SHP77 treated with DMSO at 0.1 percent for 48 hours (cell line): ENCODE results near the gene ENPP6.
A peak's percentile ranks its signal among the peaks of the same experiment; 100 is the strongest.

Source experiments
- DNase-seq: peaks from one replicate; lab custom pipeline; 2025; lab: John Stamatoyannopoulos, UW

The ENPP6 gene

GRCh38 chr4:184217634-184218033, at the start of gene ENPP6:
Gene ENPP6, minus strand, starts transcription at chr4:184217873. Its CDS starts 54 bp downstream, at chr4:184217819.
- DNase-seq, result no peak

- no peak for DNase-seq
Measured at GRCh38 chr4:184267206-184267608, 49.5 kb upstream of the ENPP6 start.

DNA sequence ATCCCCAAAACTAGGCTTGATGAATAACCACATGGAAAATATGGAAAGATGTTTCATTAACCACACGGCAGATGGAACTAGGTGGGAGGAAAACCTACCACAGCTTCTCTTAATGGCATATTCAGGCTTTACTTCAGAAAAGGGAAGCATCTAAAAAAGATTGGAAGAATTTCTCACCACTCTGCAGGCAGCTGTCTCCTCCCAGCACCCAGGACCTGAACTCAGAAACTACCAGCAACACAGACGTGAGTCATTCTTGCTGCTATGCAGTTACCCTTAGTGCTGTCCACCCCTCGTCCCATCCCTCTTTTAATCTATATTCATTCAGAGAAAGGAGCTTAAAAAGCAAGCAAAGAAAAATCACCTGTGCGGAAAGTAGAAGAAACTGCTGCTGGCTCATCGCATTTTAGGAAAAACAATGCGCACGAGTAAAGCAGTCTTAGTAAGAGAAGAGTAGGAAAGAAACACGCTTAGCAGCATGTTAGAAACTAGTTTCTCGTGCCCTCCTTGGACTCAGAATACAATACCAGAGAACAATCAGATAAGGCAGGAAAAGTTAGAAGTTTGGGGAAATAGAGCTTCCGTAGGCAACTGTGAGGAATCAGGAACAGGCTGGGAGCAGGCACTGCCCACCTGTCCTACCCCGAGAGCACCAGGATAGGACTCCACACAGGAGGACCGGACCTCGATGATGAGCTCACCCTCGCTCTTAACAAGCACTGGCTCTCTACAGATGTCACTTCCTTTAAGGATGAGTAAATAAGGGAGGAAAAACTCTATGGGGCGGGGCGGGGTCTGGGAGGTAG, 48.1 kb upstream of the ENPP6 start:
- DNase-seq, result peak; percentile 77

DNA sequence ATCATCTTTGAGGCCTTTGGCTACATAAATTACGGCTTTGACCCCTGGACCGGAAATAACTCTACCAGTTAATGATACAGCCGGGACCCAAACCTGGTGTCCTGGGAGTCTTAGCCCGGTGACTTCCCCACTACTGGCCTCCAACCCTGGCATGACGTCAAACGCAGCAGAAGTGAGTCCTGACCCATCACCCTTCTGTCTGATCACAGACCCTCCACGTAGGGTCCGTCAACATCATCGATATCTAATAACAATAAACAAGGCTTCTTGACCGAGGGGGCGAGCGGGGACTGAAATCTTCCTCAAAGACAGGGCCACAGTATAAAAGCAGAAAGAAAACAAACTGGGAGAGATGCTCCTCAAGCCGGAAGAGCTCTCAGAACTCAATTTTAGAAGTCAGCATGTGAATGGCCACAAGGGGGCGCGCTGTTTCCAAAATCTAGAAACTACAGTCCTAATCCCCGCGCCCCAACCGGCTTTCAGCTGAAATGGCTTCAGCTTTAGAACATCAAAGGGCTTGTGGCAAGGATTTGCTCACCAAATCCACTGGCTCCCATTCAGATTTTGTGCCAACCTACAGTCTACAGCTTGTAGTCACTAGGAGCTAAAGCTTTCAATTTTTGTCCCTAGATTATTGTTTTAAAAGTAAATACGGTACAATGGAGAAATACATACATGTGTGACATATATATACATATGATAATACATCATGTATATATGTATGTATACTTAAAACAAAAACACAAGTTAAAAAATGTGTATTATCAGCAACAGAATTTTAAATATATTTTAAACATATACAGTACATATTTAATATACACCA, 46.4 kb upstream of the ENPP6 start:
- peak; percentile 91 for DNase-seq

GRCh38 chr4:184263461-184263860, 45.8 kb upstream of the ENPP6 start:
- DNase-seq, result no peak

DNA sequence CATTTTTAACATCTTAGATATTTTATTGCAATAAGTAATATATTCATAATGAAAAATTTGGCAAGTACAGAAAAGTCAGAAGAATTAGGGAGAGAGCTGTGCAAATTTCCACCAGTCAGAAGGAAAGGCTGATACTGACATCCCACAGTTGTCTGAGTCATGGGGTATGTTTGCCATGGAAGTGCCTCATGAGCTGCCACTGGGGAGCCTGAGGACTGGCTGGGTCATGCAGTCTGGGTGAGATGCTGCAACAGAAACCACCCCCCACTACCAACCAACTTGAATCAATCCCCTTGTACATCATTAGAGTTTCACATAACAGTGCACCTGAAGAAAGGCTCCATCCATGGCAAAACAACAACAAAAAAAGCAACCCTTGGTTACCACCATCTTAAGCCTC, 45.2 kb upstream of the ENPP6 start:
- no peak for DNase-seq

GRCh38 chr4:184261246-184261645, 43.6 kb upstream of the ENPP6 start:
- no peak for DNase-seq

DNA sequence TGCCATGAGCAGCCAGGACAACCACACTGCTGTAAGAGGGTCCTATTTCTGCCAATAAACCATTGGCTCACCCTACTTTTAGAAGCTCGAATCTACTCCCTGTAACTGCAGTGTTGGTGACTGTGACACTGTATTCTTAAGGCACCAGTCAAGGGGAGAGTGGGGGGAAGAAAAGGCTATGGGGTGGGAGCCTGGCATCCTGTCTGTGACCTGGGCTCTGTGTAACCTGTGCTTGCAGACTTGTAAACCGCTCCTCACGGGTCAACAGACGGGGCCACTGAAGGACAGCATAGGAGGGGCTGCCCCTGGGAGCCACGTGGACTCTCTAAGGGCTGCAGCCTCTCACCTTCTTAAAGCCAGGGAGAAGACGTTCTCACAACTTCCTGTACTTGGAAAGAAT, 42.2 kb upstream of the ENPP6 start:
- no peak for DNase-seq

DNA sequence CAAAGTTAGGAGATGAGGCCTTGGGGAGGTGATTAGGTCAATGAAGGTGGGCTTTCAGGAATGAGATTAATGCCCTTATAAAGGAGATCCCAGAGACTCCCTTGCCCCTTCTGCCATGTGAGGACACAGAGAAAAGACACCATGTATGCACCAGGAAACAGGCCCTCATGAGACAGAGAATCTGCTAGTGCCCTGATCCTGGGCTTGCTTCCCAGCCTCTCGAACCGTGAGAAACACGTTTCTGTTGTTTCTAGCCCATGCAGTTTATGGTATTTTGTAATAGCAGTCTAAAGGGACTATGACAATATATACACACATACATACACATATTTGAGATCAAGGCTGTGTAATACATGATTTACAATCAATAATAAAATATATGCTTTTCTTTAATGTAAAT, 41.4 kb upstream of the ENPP6 start:
- DNase-seq, result no peak

GRCh38 chr4:184255871-184256642, 38.4 kb upstream of the ENPP6 start:
- DNase-seq, result no peak

- DNase-seq, result no peak
Measured at GRCh38 chr4:184255361-184255760, 37.7 kb upstream of the ENPP6 start.

- no peak for DNase-seq
Measured at GRCh38 chr4:184253072-184253420, 35.4 kb upstream of the ENPP6 start.

- DNase-seq, result no peak
Measured at GRCh38 chr4:184252136-184253071, 34.7 kb upstream of the ENPP6 start.

DNA sequence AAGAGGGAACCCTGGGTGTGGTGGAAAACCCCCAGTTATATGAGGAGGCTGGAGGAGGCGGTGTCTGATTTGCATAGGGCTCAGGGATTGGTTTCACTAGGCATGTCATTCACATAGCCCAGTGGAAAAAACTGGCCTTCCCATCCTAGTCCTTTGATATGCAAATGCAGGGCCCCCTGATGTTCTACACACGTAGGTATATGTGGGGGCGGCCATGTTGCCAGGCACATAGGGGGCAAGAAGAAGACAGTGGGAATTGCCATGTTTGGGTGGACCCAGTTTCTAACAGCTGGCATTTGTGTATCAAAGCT, 34.0 kb upstream of the ENPP6 start:
- DNase-seq, result no peak

- DNase-seq, result peak; percentile 34
Measured at GRCh38 chr4:184250795-184251669, 33.4 kb upstream of the ENPP6 start.

GRCh38 chr4:184248216-184248615, 30.5 kb upstream of the ENPP6 start:
- DNase-seq, result no peak

DNA sequence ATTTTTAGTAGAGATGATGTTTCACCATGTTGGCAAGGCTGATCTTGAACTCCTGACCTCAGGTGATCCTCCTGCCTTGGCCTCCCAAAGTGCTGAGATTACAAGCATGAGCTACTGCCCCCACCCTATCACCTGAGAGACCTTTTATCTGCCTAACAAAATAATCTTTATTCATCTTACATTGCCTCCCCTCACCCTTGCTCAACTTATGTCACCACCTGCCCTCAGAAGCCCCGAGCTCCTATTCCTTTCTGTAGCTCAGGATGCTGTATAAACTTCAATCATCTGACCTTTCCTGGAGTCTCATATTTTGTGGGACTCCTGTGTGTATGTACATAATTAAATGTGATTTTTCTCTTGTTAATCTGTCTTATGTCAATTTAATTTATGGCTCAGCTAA, 29.7 kb upstream of the ENPP6 start:
- no peak for DNase-seq

GRCh38 chr4:184246426-184246825, 28.8 kb upstream of the ENPP6 start:
- no peak for DNase-seq

- no peak for DNase-seq
Measured at GRCh38 chr4:184238072-184238745, 20.5 kb upstream of the ENPP6 start.

DNA sequence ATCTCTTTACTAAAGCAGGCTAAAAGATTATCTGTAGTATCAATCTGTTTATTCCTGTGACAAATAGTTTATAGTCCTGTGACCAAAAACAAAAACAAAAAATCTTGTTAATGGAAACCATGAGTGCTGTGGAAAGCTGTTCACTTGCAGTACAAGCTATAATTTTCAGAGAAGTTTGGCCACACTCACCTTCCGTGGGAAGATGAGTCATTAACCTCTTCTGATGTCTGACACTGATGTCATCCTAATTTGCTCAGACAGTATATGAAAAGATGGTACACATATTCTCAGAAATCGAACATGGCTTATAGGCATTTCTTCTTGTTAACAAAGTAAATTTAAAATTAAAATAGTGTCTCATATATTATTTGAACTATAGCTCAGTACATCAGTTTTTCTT, 19.9 kb upstream of the ENPP6 start:
- DNase-seq, result no peak
